ENCODE data around the gene CLCA4. TPM values are rescaled to one million over a fixed set of nuclear protein-coding genes. Genes with fewer than 3 reads are reported as not detected.
"Not testable (repeated sequence)": the region's sequence is repeated elsewhere in the genome, so short reads cannot be mapped to it uniquely, and the experiment has no call there.

CLCA4 gene
- total and polyA plus RNA-seq, 2 of the 4 experiments (the other 2 are of a cell fraction), result not detected

DNA sequence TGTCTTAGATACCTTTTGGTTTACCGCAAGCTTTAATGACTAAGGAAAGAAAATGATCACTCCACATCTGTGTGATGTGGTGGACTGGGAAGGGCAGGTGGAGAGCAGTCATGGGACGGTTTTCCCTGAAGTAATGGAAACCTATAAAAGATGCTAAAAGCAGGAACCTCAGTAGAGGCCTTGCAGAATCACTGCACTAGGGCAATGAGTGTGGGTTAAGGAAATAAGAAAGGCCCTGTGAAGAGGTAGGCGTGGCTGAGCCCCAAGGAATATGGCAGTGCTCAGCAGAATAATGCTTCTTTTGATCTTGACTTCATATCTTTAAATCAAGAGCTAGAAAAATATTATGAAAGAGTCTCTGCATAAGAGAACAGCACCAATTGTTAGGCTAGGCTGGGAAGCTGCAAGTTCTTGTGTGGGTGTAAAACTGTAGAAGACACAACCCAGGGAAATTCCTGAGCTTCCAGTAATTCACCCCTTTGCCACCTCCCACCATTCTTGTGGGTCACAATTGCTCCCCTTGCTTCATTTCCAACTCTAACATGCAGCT, 49.9 kb downstream of the CLCA4 start:
- CTCF ChIA-PET, result no interaction called here

GRCh38 chr1:86606080-86606479, 59.2 kb downstream of the CLCA4 start:
- H3K27me3 ChIP-seq (ENCODE audit: control insufficient read depth, insufficient read depth, low read length); in situ Hi-C loops (cut with MboI; ENCODE audit: low sequenced_read_pairs); H4K5ac ChIP-seq (ENCODE audit: low read depth, low read length); ATAC-seq (ENCODE audit: low read depth); dilution Hi-C loops (cut with HindIII; ENCODE audit: low sequenced_read_pairs, unreplicated experiment); intact Hi-C loops (cut with micrococcal nuclease); H2AK5ac ChIP-seq (ENCODE audit: low read depth, low read length); H2AK9ac ChIP-seq (replicated peaks; ENCODE audit: low read depth, low read length, poor library complexity); H3K56ac ChIP-seq (ENCODE audit: extremely low read depth, insufficient read depth, low read length); H4K91ac ChIP-seq (ENCODE audit: insufficient read depth, low read depth, low read length); H3K79me1 ChIP-seq (ENCODE audit: low read depth in 1 of 2, low read length in 2 of 2); POLR2A ChIA-PET (ENCODE audit: unreplicated experiment); CTCF ChIA-PET; H3K9me3 ChIP-seq (ENCODE audit: control insufficient read depth, insufficient read depth, low read length); H2BK15ac ChIP-seq (ENCODE audit: low read depth, low read length); H3K4me1 ChIP-seq (ENCODE audit: control insufficient read depth, insufficient read depth, low read length); H3K18ac ChIP-seq (ENCODE audit: low read depth, low read length); H3K36me3 ChIP-seq (ENCODE audit: control insufficient read depth, insufficient read depth, low read length); H3K4ac ChIP-seq (ENCODE audit: low read depth, low read length); H3K23ac ChIP-seq (ENCODE audit: low read depth, low read length); H2BK120ac ChIP-seq (ENCODE audit: low read depth, low read length); BruUV-seq (replicated peaks); H3K27ac ChIP-seq (ENCODE audit: insufficient read depth, low read length); H3K9me1 ChIP-seq (ENCODE audit: insufficient read depth, low read length); H2BK20ac ChIP-seq (ENCODE audit: low read depth, low read length); H3K4me3 ChIP-seq (ENCODE audit: insufficient read depth, low read depth, low read length); DNase-seq; H2BK5ac ChIP-seq (ENCODE audit: low read depth, low read length, poor library complexity, severe bottlenecking); H3K14ac ChIP-seq (replicated peaks; ENCODE audit: low read depth, low read length); H3K9ac ChIP-seq (ENCODE audit: low read depth, low read length); H4K8ac ChIP-seq (ENCODE audit: low read depth in 2 of 2, low read length in 2 of 2); H3K4me2 ChIP-seq (ENCODE audit: low read depth, low read length); H2AFZ ChIP-seq (replicated peaks; ENCODE audit: low read length, poor library complexity); H4K20me1 ChIP-seq (ENCODE audit: insufficient read depth, low read length): not testable (repeated sequence)
- no CpG with 5 or more reads among the region's 2 CpGs for WGBS, 2 experiments (ENCODE audit: extremely low coverage in 2 of 2, insufficient read length in 1 of 2)

More for the DNA sequence above, 49.9 kb downstream of the CLCA4 start:
- no peaks in the 10 kb centered on the region for H3K9me3 ChIP-seq (ENCODE audit: control insufficient read depth, insufficient read depth, low read length)
- no peak overlapping the region for H3K18ac ChIP-seq (ENCODE audit: low read depth, low read length)
- no peak overlapping the region for H4K5ac ChIP-seq (ENCODE audit: low read depth, low read length)
- H4K8ac ChIP-seq (ENCODE audit: low read depth in 2 of 2, low read length in 2 of 2), result no peak overlapping the region
- ATAC-seq (ENCODE audit: low read depth) (no peak), DNase-seq (no peak)
- WGBS, 2 experiments (ENCODE audit: extremely low coverage in 2 of 2, insufficient read length in 1 of 2), result 80% methylated on average over 1 of the region's 3 CpGs; no CpG with 5 or more reads in 1 of the 2 experiments
- H3K79me1 ChIP-seq (ENCODE audit: low read depth in 1 of 2, low read length in 2 of 2), result no peaks in the 10 kb centered on the region
- H3K4me1 ChIP-seq (ENCODE audit: control insufficient read depth, insufficient read depth, low read length), result no peaks in the 10 kb centered on the region
- dilution Hi-C loops (cut with HindIII; ENCODE audit: low sequenced_read_pairs, unreplicated experiment) (no loop called here), in situ Hi-C loops (cut with MboI; ENCODE audit: low sequenced_read_pairs) (no loop called here), intact Hi-C loops (cut with micrococcal nuclease) (no loop called here)
- no peak overlapping the region for H2AFZ ChIP-seq (replicated peaks; ENCODE audit: low read length, poor library complexity)
- H3K9me1 ChIP-seq (ENCODE audit: insufficient read depth, low read length), result no peaks in the 10 kb centered on the region
- no peak overlapping the region for H2AK9ac ChIP-seq (replicated peaks; ENCODE audit: low read depth, low read length, poor library complexity)
- H2BK120ac ChIP-seq (ENCODE audit: low read depth, low read length), result no peak overlapping the region
- no peak overlapping the region for H3K27ac ChIP-seq (ENCODE audit: insufficient read depth, low read length)
- no peak overlapping the region for H4K91ac ChIP-seq (ENCODE audit: insufficient read depth, low read depth, low read length)
- no peak overlapping the region for H3K9ac ChIP-seq (ENCODE audit: low read depth, low read length)
- H3K23ac ChIP-seq (ENCODE audit: low read depth, low read length), result no peak overlapping the region
- no peak overlapping the region for H2BK20ac ChIP-seq (ENCODE audit: low read depth, low read length)
- H3K56ac ChIP-seq (ENCODE audit: extremely low read depth, insufficient read depth, low read length), result no peak overlapping the region
- no peaks in the 10 kb centered on the region for H3K36me3 ChIP-seq (ENCODE audit: control insufficient read depth, insufficient read depth, low read length)
- H3K4me3 ChIP-seq (ENCODE audit: insufficient read depth, low read depth, low read length), result no peak overlapping the region
- no peak overlapping the region for H2AK5ac ChIP-seq (ENCODE audit: low read depth, low read length)
- H2BK15ac ChIP-seq (ENCODE audit: low read depth, low read length), result no peak overlapping the region
- no peaks in the 10 kb centered on the region for H4K20me1 ChIP-seq (ENCODE audit: insufficient read depth, low read length)
- H3K4ac ChIP-seq (ENCODE audit: low read depth, low read length), result no peak overlapping the region
- BruUV-seq (replicated peaks), result no TSS peak
- no peaks in the 10 kb centered on the region for H3K27me3 ChIP-seq (ENCODE audit: control insufficient read depth, insufficient read depth, low read length)
- H3K14ac ChIP-seq (replicated peaks; ENCODE audit: low read depth, low read length), result no peak overlapping the region
- POLR2A ChIA-PET (ENCODE audit: unreplicated experiment), result no interaction called here
- no peak for TF ChIP-seq FOS (IDR thresholded peaks at IDR 0.05; ENCODE audit: low read depth, low read length)
- TF ChIP-seq MXI1 (IDR thresholded peaks at IDR 0.05; ENCODE audit: borderline replicate concordance, low read depth, low read length), result no peak
- TF ChIP-seq RFX5 (IDR thresholded peaks at IDR 0.05; ENCODE audit: low read depth, low read length), result no peak
- no peak for TF ChIP-seq BHLHE40 (IDR thresholded peaks at IDR 0.05; ENCODE audit: low read depth, low read length)
- no peak for TF ChIP-seq MAFK (IDR thresholded peaks at IDR 0.05; ENCODE audit: low read depth, low read length)
- TF ChIP-seq RCOR1 (IDR thresholded peaks at IDR 0.05; ENCODE audit: insufficient replicate concordance, low read length), result no peak
- no peak for TF ChIP-seq CTCF (conservative IDR thresholded peaks at IDR 0.05; ENCODE audit: low read depth, low read length)
- TF ChIP-seq SMC3 (IDR thresholded peaks at IDR 0.05; ENCODE audit: low read depth, low read length), result no peak
- H3K4me2 ChIP-seq (ENCODE audit: low read depth, low read length), result no peak overlapping the region
- H2BK5ac ChIP-seq (ENCODE audit: low read depth, low read length, poor library complexity, severe bottlenecking), result no peak overlapping the region
